Measurements from ENCODE around the gene COLQ. TPM values are rescaled to one million over a fixed set of nuclear protein-coding genes. Genes with fewer than 3 reads are reported as not detected.
"Not testable (repeated sequence)": the region's sequence is repeated elsewhere in the genome, so short reads cannot be mapped to it uniquely, and the experiment has no call there.

Gene COLQ
- total and polyA plus RNA-seq, 8 donors: 1.9 to 12.6 (median 10.1) TPM

- TF ChIP-seq CTCF (IDR thresholded peaks at IDR 0.05): no peak
- H3K4me3 ChIP-seq: no peak overlapping the region
- H3K4me1 ChIP-seq: peaks cover 0 to 6% of the 10 kb centered on the region in 2 donors
- H3K36me3 ChIP-seq: no peaks in the 10 kb centered on the region
- intact Hi-C loops (cut with DNase I): no loop called here
- H3K9me3 ChIP-seq: no peaks in the 10 kb centered on the region
- H3K27me3 ChIP-seq: no peaks in the 10 kb centered on the region
- no peak overlapping the region for H3K27ac ChIP-seq
- DNase-seq (no peak), ATAC-seq (no peak)
Measured at GRCh38 chr3:15458212-15458780, 63.2 kb downstream of the COLQ start.

GRCh38 chr3:15456915-15457314 is 64.6 kb downstream of the COLQ start:
- H3K36me3 ChIP-seq; H3K4me1 ChIP-seq; H3K27ac ChIP-seq; H3K27me3 ChIP-seq; H3K4me3 ChIP-seq; ATAC-seq; H3K9me3 ChIP-seq; DNase-seq; intact Hi-C loops (cut with DNase I): not testable (repeated sequence)

- H3K4me1 ChIP-seq: peaks cover 0 to 6% of the 10 kb centered on the region in 2 donors
- no peaks in the 10 kb centered on the region for H3K36me3 ChIP-seq
- no peak overlapping the region for H3K27ac ChIP-seq
- no peak overlapping the region for H3K4me3 ChIP-seq
- intact Hi-C loops (cut with DNase I): no loop called here
- no peaks in the 10 kb centered on the region for H3K9me3 ChIP-seq
- no peaks in the 10 kb centered on the region for H3K27me3 ChIP-seq
- TF ChIP-seq CTCF (IDR thresholded peaks at IDR 0.05): no peak
- no peak for ATAC-seq
- DNase-seq: no peak
Measured at GRCh38 chr3:15456321-15456720, 65.2 kb downstream of the COLQ start.

- H3K27me3 ChIP-seq: no peaks in the 10 kb centered on the region
- no peak for TF ChIP-seq CTCF (IDR thresholded peaks at IDR 0.05)
- no peaks in the 10 kb centered on the region for H3K9me3 ChIP-seq
- H3K36me3 ChIP-seq: no peaks in the 10 kb centered on the region
- peaks cover 0 to 6% of the 10 kb centered on the region in 2 donors for H3K4me1 ChIP-seq
- intact Hi-C loops (cut with DNase I): no loop called here
- no peak overlapping the region for H3K4me3 ChIP-seq
- DNase-seq: no peak
- ATAC-seq: no peak
- H3K27ac ChIP-seq: no peak overlapping the region
Measured at GRCh38 chr3:15455756-15456155, 65.8 kb downstream of the COLQ start.

- ATAC-seq (no peak), DNase-seq (no peak)
- Histone ChIP-seq H3K27ac (no peak overlapping the region), H3K9me3 (no peaks in the 10 kb centered on the region), H3K4me3 (no peak overlapping the region), H3K4me1 (peaks cover 0 to 6% of the 10 kb centered on the region in 2 donors), H3K36me3 (no peaks in the 10 kb centered on the region), H3K27me3 (no peaks in the 10 kb centered on the region)
- intact Hi-C loops (cut with DNase I): no loop called here
- TF ChIP-seq CTCF (IDR thresholded peaks at IDR 0.05): no peak
Measured at GRCh38 chr3:15454965-15455364, 66.5 kb downstream of the COLQ start.

GRCh38 chr3:15453991-15454625 is 67.4 kb downstream of the COLQ start:
- H3K4me3 ChIP-seq: no peak overlapping the region
- no peak for TF ChIP-seq CTCF (IDR thresholded peaks at IDR 0.05)
- no peak overlapping the region for H3K27ac ChIP-seq
- H3K27me3 ChIP-seq: no peaks in the 10 kb centered on the region
- no peaks in the 10 kb centered on the region for H3K36me3 ChIP-seq
- DNase-seq: no peak
- no peaks in the 10 kb centered on the region for H3K9me3 ChIP-seq
- ATAC-seq: no peak
- H3K4me1 ChIP-seq: peaks cover 0 to 6% of the 10 kb centered on the region in 2 donors
- intact Hi-C loops (cut with DNase I): no loop called here

All from left lung (tissue), 10 donors.